K562 (cell line): ENCODE results near the gene TMEM143. TPM values are rescaled to one million over a fixed set of nuclear protein-coding genes. Genes with fewer than 3 reads are reported as not detected.
A peak's percentile ranks its signal among the peaks of the same experiment; 100 is the strongest.

Experiments used
- ARNT ChIP-seq, 2 experiments: fragments of 450-650 bp; IDR thresholded peaks; 2 replicates each; pipeline ENCODE4 v1.6.1; 2016; ENCODE audit warnings: mild to moderate bottlenecking in 1 of 2
- CBX3 ChIP-seq, 2 experiments: IDR thresholded peaks; 1 replicate in 1 of 2; 2 replicates in 1 of 2; pipeline ENCODE4 v1.6.1; 2012; ENCODE audit warnings: inconsistent platforms in 2 of 2, low read length in 2 of 2, borderline replicate concordance in 1 of 2, control low read depth in 1 of 2
- DDX20 ChIP-seq: fragments of 450-650 bp; IDR thresholded peaks from 2 replicates; pipeline ENCODE4 v1.6.1; 2016; ENCODE audit warnings: missing genetic modification characterization, low read depth, mild to moderate bottlenecking, missing compliant biosample characterization, moderate library complexity
- FOXA1 ChIP-seq: fragments of 450-650 bp; IDR thresholded peaks from 2 replicates; pipeline ENCODE4 v1.6.1; 2016; ENCODE audit warnings: mild to moderate bottlenecking, borderline replicate concordance
- HSF4 ChIP-seq: fragments of 250-450 bp; sonication (Bioruptor Pico); IDR thresholded peaks from 2 replicates; pipeline ENCODE4 v2.1.2; 2022; ENCODE audit warnings: mild to moderate bottlenecking, moderate library complexity, borderline replicate concordance
- IFI16 ChIP-seq: fragments of 250-450 bp; sonication (Bioruptor Pico); IDR thresholded peaks from 2 replicates; pipeline ENCODE4 v2.1.2; 2022; ENCODE audit warnings: mild to moderate bottlenecking, inconsistent platforms
- MTF1 ChIP-seq: fragments of 250-450 bp; sonication (Bioruptor Pico); IDR thresholded peaks from 2 replicates; pipeline ENCODE4 v1.9.0; 2021; ENCODE audit warnings: moderate library complexity, mild to moderate bottlenecking, inconsistent platforms, borderline replicate concordance
- MYBL2 ChIP-seq, 2 experiments: fragments of 450-650 bp in 1 of 2; sonication (generic) in 1 of 2; formaldehyde crosslinking in 1 of 2; IDR thresholded peaks; 2 replicates each; pipeline versions ENCODE4 v1.6.1 to v1.8.1; 2017 to 2022; ENCODE audit warnings: borderline replicate concordance in 1 of 2, inconsistent platforms in 1 of 2, low read depth in 1 of 2, mild to moderate bottlenecking in 1 of 2, missing genetic modification reagents in 1 of 2, moderate library complexity in 1 of 2
- NRF1 ChIP-seq, 2 experiments: fragments of 450-650 bp; IDR thresholded peaks in 1 of 2; conservative IDR thresholded peaks in 1 of 2; 2 replicates each; pipeline ENCODE4 v1.6.1; 2014; ENCODE audit warnings: mild to moderate bottlenecking in 2 of 2
- RBM22 ChIP-seq: fragments of 200-400 bp; formaldehyde crosslinking; IDR thresholded peaks from 2 replicates; pipeline ENCODE4 v1.6.1; 2018; ENCODE audit warnings: low read length, low read depth; ENCODE audit not compliant: poor library complexity, severe bottlenecking
- SMAD1 ChIP-seq: fragments of 150-350 bp; IDR thresholded peaks from 2 replicates; pipeline ENCODE4 v1.6.1; 2014; ENCODE audit warnings: low read length, low read depth; ENCODE audit not compliant: partially characterized antibody
- UBTF ChIP-seq, 2 experiments: IDR thresholded peaks; 2 replicates each; pipeline ENCODE4 v1.6.1; 2012; ENCODE audit warnings: improper control_type of control experiment in 2 of 2, low read depth in 2 of 2, low read length in 2 of 2, borderline replicate concordance in 1 of 2
- ZNF277 ChIP-seq: fragments of 250-450 bp; sonication (Bioruptor Pico); IDR thresholded peaks from 2 replicates; pipeline ENCODE4 v1.8.0; 2022; ENCODE audit warnings: inconsistent platforms, mild to moderate bottlenecking, moderate library complexity, borderline replicate concordance
- ZNF311 ChIP-seq: fragments of 250-450 bp; sonication (Bioruptor Pico); IDR thresholded peaks from 2 replicates; pipeline ENCODE4 v1.4.0; 2020; ENCODE audit warnings: mild to moderate bottlenecking, moderate library complexity
- ZNF316 ChIP-seq: fragments of 450-650 bp; IDR thresholded peaks from 2 replicates; pipeline ENCODE4 v1.6.1; 2016
- ZNF512 ChIP-seq: IDR thresholded peaks from 2 replicates; pipeline ENCODE4 v1.6.1; 2016; ENCODE audit warnings: missing genetic modification characterization, missing compliant biosample characterization
- ZNF586 ChIP-seq: fragments of 450-650 bp; formaldehyde crosslinking; conservative IDR thresholded peaks from 2 replicates; pipeline ENCODE4 v1.4.0; 2020; ENCODE audit warnings: mild to moderate bottlenecking, moderate library complexity
- ZNF592 ChIP-seq: fragments of 450-650 bp; IDR thresholded peaks from 2 replicates; pipeline ENCODE4 v1.6.1; 2017; ENCODE audit warnings: antibody characterized with exemption, mild to moderate bottlenecking
- polyA plus RNA-seq, 8 experiments: library from polyadenylated mRNA; depleted of rRNA in 4 of 8; stranded (reverse) in 5 of 8; unstranded in 3 of 8; fragments of >200 nt; fragmentation: Nextera tagmentation in 2 of 8; fragmentation: Illumina TruSeq in 1 of 8; extraction: Ambion mirVana in 2 of 8; extraction: Trizol in 1 of 8; gene quantifications; 2 replicates each; pipeline versions ENCODE4 v1.2.1 to v1.2.3, GENCODE V29; 2011 to 2014; ENCODE audit warnings: inconsistent platforms in 1 of 8, missing spikeins in 1 of 8
- total RNA-seq, 7 experiments: library from RNA; depleted of rRNA in 6 of 7; stranded (reverse); fragments of >200 nt in 6 of 7; fragmentation: Illumina TruSeq in 2 of 7; extraction: Trizol in 2 of 7; gene quantifications; 2 replicates each; pipeline versions ENCODE4 v1.2.1 to v1.2.3, GENCODE V29; 2011 to 2021; ENCODE audit warnings: low replicate concordance in 1 of 7

TMEM143 gene
- total and polyA plus RNA-seq, 9 of the 15 experiments (the other 6 are each of a cell fraction or from before 2014, with no cell fraction given), result 0.66 to 8.8 (median 4.3) TPM

DNA sequence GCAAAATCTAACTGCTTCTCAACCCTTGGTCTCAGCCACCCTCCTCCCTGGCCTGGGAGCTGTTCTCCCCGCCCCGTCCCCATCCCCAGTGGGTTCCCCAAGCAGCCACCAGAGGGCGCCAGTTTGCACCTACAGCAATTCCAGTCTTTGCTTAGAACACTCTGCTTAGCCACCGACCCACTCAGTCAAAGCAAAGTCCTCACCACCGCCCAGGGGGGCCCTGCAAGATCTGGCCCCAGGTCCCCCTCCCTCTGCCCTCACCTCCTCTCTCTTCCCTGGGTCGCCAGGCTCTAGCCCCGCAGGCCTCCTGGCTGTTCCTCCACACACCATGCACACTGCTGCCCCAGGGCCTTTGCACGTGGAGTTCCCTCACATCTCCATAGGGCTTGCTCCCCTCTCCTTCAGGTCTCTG, 12.4 kb downstream of the TMEM143 start (continued):
- no peak for TF ChIP-seq ZNF311
- no peak for TF ChIP-seq ZNF592
- TF ChIP-seq ZNF586 (CRISPR knock-in tag), result no peak
- TF ChIP-seq ARNT (IDR thresholded peaks at IDR 0.05), result 0 out of 4 replicates have a peak, but pooled peaks of 1 of the 2 experiments have one; percentile 65
- TF ChIP-seq HSF4, result no peak
- no peak for TF ChIP-seq FOXA1
- no peak for TF ChIP-seq UBTF (IDR thresholded peaks at IDR 0.05; ENCODE audit: borderline replicate concordance in 1 of 2, low read depth in 2 of 2, low read length in 2 of 2)
- no peak for TF ChIP-seq DDX20 (tag)
- no peak for TF ChIP-seq MYBL2 (IDR thresholded peaks at IDR 0.05; ENCODE audit: low read depth)
- no peak for TF ChIP-seq MYBL2 (CRISPR knock-in tag; IDR thresholded peaks at IDR 0.05; ENCODE audit: borderline replicate concordance)
- no peak for TF ChIP-seq ZNF277 (CRISPR knock-in tag)
- TF ChIP-seq RBM22, result no peak
- no peak for TF ChIP-seq ZNF512 (tag)
- TF ChIP-seq NRF1 (conservative IDR thresholded peaks at IDR 0.05 in 1 of 2, IDR thresholded peaks at IDR 0.05 in 1 of 2), result no peak
- no peak; a peak in 1 of 3 replicates for TF ChIP-seq CBX3 (IDR thresholded peaks at IDR 0.05; ENCODE audit: borderline replicate concordance in 1 of 2, low read length in 2 of 2)
- no peak for TF ChIP-seq IFI16 (CRISPR knock-in tag)
- no peak for TF ChIP-seq SMAD1
- TF ChIP-seq MTF1 (CRISPR knock-in tag), result no peak
- TF ChIP-seq ZNF316, result 0 out of 2 replicates have a peak, but pooled peaks have one; percentile 11
